HG02981 (cell line): ENCODE results near the gene AKT2.
"Not testable (repeated sequence)": the region's sequence is repeated elsewhere in the genome, so short reads cannot be mapped to it uniquely, and the experiment has no call there.

ENCODE experiments used
- ATAC-seq: cut with Tn5 transposase; IDR thresholded peaks from one replicate; pipeline ENCODE4 v1.9.1; 2021; ENCODE audit warnings: mild to moderate bottlenecking, moderate library complexity; ENCODE audit not compliant: unreplicated experiment

Gene AKT2

DNA sequence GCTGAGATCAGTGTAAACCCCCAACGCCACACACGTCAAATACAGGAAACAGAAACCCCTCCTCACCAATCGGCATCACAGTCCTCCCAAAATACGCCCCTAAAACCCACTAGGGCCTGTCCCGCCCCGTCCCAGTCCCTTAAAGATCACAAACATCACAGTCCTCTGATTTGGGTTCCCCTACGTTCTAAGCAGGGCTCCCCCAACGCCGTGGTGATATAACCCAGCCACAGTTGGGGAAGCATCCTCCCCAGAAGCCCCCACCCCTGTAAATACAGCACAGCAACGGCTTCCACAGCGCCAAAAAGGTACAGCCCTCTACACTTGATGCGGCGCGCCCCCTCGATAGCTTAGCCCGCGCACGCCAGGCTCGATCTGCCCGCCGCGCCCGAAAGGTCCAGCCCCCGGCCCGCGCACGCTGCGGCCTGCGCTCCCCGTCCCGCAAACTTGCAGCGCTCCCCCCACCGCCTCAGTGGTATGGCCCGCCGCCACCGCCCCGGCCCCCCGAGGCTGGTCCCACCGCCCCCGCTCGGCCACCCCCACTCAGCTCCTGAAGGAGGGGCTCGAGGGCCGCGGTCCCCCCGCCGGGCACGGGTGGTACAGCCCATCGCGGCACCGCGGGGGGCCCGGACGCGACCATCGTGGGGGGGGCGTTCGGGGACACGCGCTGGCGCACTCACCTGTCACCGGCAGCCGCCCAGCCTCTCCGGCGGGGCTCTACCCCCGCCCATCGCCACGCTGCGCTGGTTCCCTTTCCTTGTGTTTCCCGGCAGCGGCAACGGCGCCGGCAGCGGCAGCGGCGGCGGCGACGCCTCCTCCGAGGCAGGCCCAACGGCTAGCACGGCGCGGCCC, at the start of gene AKT2:
AKT2 (minus strand) TSS at position 845 of the 852 bp plus-strand sequence. CDS start 20,078 bp downstream, outside the sequence.
- peak; percentile 14 for ATAC-seq

GRCh38 chr19:40333083-40333482, 47.9 kb upstream of the AKT2 start:
- ATAC-seq, result not testable (repeated sequence)

GRCh38 chr19:40332669-40333068, 47.5 kb upstream of the AKT2 start:
- no peak for ATAC-seq

DNA sequence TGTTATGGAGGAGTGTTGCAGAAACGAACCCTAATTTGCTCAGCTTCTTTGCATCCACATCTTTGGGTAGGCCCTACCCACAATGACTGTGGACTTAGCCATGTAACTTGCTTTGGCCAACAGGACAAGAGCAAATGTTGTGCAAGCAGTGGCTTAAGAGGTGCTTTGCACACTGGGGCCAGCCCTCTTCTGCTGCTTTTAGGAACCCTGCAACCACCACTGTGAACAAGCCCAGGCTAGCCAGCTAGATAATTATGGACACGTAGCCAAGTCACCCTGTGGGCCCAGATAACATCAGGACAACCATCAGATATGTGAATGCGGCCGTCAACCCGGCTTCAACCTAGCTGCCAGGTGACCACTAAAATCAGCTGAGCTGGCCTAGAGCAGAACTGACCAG, 45.9 kb upstream of the AKT2 start:
- ATAC-seq, result no peak

DNA sequence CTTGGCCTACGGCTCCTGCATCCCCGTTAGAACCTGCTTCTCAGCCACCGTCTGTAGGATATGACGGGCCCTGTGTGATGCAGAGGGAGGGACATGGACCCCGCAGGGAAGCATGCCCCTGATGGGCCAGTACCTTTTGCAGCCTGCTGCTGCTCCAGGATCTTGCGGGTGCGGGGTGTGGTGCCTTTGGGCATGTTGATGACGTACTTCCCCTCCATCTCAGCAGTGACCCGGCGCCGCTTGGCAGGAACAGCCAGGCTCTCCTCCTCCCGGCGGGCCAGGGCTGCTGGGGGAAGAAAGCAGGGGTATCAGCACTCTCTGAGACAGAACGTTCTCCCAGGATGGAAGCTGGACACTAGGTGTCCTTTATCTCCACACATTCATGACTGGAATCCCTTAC, 41.1 kb upstream of the AKT2 start:
- no peak for ATAC-seq

- no peak for ATAC-seq
Observed at GRCh38 chr19:40323705-40324104, 38.6 kb upstream of the AKT2 start.

GRCh38 chr19:40322951-40323615, 37.9 kb upstream of the AKT2 start:
- ATAC-seq, result no peak

- ATAC-seq, result no peak
Observed at GRCh38 chr19:40322271-40322610, 37.1 kb upstream of the AKT2 start.

DNA sequence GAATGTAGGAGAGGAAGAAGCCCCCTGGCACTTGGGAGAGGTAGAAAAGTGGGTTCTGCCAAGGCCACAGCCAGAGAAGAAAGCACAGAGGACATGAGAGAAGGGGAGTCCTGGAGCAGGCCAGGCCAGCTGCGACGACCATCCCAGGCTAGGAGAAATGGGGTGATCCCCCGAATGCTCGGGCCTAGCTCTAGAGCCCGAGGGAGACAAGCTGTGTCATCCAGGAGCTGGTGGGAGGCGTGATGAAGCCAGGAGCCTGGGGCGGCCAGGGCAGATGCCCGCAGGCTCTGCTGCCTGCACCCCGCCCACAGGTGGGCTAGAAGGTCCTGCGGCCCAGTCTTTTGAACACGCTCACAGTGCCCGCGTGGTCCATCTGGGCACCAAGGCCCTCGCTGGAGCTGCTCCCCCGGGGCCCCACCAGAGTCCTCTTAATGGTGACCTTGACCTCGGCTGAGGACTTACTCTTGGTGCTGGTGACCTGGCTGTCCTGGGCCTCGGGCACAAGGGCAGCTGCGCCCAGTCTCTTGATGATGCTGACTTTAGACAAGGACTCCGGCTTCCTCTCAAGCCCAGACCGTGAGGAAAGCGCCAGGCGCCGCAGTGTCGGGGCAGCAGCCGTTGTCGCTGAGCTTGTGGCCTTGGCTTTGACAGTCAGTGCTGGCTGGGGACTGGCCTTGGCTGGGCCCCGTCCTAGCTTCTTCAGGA, 36.6 kb upstream of the AKT2 start:
- no peak for ATAC-seq

DNA sequence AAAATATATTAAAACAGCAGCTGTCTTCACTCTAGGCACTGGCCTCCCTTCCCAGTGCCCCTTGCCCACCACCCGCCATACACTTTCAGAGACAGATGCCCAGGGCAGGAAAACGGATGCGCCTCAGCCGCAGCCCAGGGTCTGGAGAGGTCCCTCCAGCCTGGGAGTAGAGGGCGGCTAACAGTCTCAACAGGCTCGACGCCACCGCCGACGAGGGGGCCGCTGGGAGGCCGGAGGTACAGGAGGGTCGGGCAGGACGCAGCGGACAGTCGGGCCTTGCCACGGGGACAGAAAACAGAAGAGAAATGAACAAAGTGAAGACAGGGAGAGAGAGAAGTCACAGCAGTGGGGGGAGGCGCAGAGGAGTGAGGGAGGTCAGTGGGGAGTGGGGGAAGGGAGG, 35.9 kb upstream of the AKT2 start:
- ATAC-seq, result no peak

- no peak for ATAC-seq
Observed at GRCh38 chr19:40320558-40320935, 35.4 kb upstream of the AKT2 start.

DNA sequence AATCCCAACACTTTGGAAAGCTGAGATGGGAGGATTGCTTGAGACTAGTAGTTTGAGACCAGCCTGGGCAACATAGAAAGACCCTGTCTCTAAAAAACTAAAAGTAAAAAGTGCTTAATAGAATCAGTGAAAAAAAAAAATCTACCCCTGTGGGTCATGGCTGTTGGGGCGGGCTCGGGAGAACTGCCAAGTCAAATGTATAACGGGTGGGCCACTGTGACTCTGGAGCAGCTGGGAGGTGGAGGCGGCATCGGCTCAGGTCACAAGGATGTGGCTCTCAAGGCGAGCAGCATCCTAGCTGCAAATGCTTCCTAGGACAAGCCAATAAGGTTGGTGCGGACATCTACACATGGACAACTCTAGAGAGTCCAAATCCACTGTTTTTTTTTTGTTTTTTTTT, 32.2 kb upstream of the AKT2 start:
- no peak for ATAC-seq

- ATAC-seq, result no peak
Observed at GRCh38 chr19:40315812-40316470, 30.8 kb upstream of the AKT2 start.

- no peak for ATAC-seq
Observed at GRCh38 chr19:40314656-40315055, 29.5 kb upstream of the AKT2 start.

- ATAC-seq, result no peak
Observed at GRCh38 chr19:40313229-40313983, 28.3 kb upstream of the AKT2 start.

- ATAC-seq, result no peak
Observed at GRCh38 chr19:40312533-40312932, 27.4 kb upstream of the AKT2 start.

GRCh38 chr19:40309666-40310065, 24.5 kb upstream of the AKT2 start:
- ATAC-seq, result no peak

DNA sequence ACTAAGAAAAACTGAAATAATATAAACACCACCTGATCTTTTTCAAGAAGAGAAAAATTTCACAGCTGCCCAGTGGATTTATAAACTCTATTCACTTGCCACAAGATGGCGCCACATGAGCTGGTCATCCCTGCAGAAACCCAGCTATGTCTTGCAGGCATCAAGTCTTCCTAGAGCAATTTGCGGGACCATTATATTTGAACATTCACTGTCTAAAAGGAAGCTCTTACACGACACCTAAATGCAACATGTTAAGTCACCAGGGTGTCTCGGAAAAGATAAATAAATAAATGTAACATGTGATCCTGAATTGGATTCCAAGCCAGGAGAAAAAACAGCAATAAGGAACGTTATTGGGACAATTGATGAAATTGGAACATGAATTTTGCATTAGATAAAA, 20.3 kb upstream of the AKT2 start:
- no peak for ATAC-seq

- no peak for ATAC-seq
Observed at GRCh38 chr19:40304306-40304705, 19.2 kb upstream of the AKT2 start.

DNA sequence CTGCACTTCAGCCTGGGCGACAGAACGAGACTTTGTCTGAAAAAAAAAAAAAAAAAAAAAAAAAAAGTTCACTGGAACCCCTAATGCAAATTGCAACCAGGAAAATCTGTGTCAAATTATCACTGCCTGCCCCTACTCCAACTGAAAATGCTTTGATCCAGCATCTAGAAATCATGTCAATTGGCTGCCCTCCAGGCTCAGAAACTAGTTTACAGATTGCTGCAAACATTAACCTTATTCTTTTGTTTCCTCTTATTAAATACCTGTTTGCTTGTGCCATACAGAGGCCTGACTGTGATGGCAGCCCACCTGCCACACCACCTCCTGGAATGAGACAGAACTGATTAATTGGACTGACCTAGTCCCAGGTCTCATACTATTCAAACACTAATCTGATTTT, 18.6 kb upstream of the AKT2 start:
- ATAC-seq, result no peak
